Lower lobe of right lung (tissue), 2 donors: ENCODE data around the gene TCF7L2. TPM values are rescaled to one million over a fixed set of nuclear protein-coding genes. Genes with fewer than 3 reads are reported as not detected.

Source experiments
- ATAC-seq, 2 donors: fragments of 200-7000 bp; cut with Tn5 transposase; one replicate each; pipeline ENCODE4 v1.9.1; 2020 to 2022; ENCODE audit warnings: mild to moderate bottlenecking in 2 of 2, moderate library complexity in 2 of 2
- DNase-seq: peaks from one replicate; pipeline ENCODE4 v3.0.0-alpha.2; 2020
- H3K27ac ChIP-seq: fragments of 200-600 bp; one replicate; pipeline ENCODE4 v1.8.0; 2022
- H3K27me3 ChIP-seq: fragments of 200-600 bp; one replicate; pipeline ENCODE4 v1.8.0; 2022; ENCODE audit warnings: low read depth
- H3K36me3 ChIP-seq: fragments of 200-600 bp; one replicate; pipeline ENCODE4 v1.8.0; 2022; ENCODE audit warnings: mild to moderate bottlenecking
- H3K4me1 ChIP-seq: fragments of 200-600 bp; one replicate; pipeline ENCODE4 v1.8.0; 2022
- H3K4me3 ChIP-seq: fragments of 200-600 bp; one replicate; pipeline ENCODE4 v1.8.0; 2022; ENCODE audit warnings: mild to moderate bottlenecking
- H3K9me3 ChIP-seq: fragments of 200-600 bp; one replicate; pipeline ENCODE4 v1.8.0; 2022
- CTCF ChIP-seq: fragments of 200-600 bp; IDR thresholded peaks from one replicate; pipeline ENCODE4 v1.8.0; 2022; ENCODE audit warnings: antibody characterized with exemption, mild to moderate bottlenecking
- intact Hi-C: fragments of 100-400 bp; cut with DNase I; formaldehyde crosslinking; loops from one replicate; pipeline ENCODE4 v1.11.0; 2022
- total RNA-seq: library from RNA; stranded (reverse); fragmentation: NEBNext Ultra II Directional; extraction: Animal tissue kit (Norgen Biotek cat#: 25700); gene quantifications from one replicate; pipeline ENCODE4 v1.2.1, GENCODE V29; 2021
- donor health status: DM: no; HTN: yes; CAD: no; lungs with severe emphysema.

The TCF7L2 gene
- total RNA-seq, 1 donor from 2014 or later, result 71.2 TPM

GRCh38 chr10:113099431-113100183 lies 149.6 kb downstream of the TCF7L2 start:
- peak; percentile 39 to 52 for ATAC-seq
- H3K27me3 ChIP-seq, result no peaks in the 10 kb centered on the region
- H3K4me1 ChIP-seq, result peaks cover 49% of the 10 kb centered on the region
- no peak for TF ChIP-seq CTCF
- DNase-seq, result peak; percentile 52
- no peak overlapping the region for H3K4me3 ChIP-seq
- intact Hi-C loops, result no loop called here
- H3K9me3 ChIP-seq, result no peaks in the 10 kb centered on the region
- H3K27ac ChIP-seq, result no peak overlapping the region
- H3K36me3 ChIP-seq, result no peaks in the 10 kb centered on the region

- H3K4me1 ChIP-seq, result peaks cover 51% of the 10 kb centered on the region
- no peaks in the 10 kb centered on the region for H3K27me3 ChIP-seq
- intact Hi-C loops, result no loop called here
- no peaks in the 10 kb centered on the region for H3K36me3 ChIP-seq
- no peak overlapping the region for H3K4me3 ChIP-seq
- H3K9me3 ChIP-seq, result no peaks in the 10 kb centered on the region
- H3K27ac ChIP-seq, result no peak overlapping the region
- TF ChIP-seq CTCF, result no peak
- no peak for DNase-seq
- ATAC-seq, result no peak
Measured at GRCh38 chr10:113100281-113100680, 150.2 kb downstream of the TCF7L2 start.

- ATAC-seq (no peak), DNase-seq (no peak)
- Histone ChIP-seq H3K27ac (no peak overlapping the region), H3K36me3 (no peaks in the 10 kb centered on the region), H3K4me3 (no peak overlapping the region), H3K27me3 (no peaks in the 10 kb centered on the region), H3K4me1 (peaks cover 36% of the 10 kb centered on the region), H3K9me3 (no peaks in the 10 kb centered on the region)
- TF ChIP-seq CTCF, result no peak
- intact Hi-C loops, result no loop called here
Measured at GRCh38 chr10:113103131-113103840, 153.2 kb downstream of the TCF7L2 start.

GRCh38 chr10:113104047-113104446 lies 154.0 kb downstream of the TCF7L2 start:
- Histone ChIP-seq H3K9me3 (no peaks in the 10 kb centered on the region), H3K27ac (no peak overlapping the region), H3K36me3 (no peaks in the 10 kb centered on the region), H3K27me3 (no peaks in the 10 kb centered on the region), H3K4me1 (peaks cover 36% of the 10 kb centered on the region), H3K4me3 (no peak overlapping the region)
- no peak for DNase-seq
- intact Hi-C loops, result no loop called here
- no peak for TF ChIP-seq CTCF
- peak; percentile 31 to 39 for ATAC-seq

- H3K9me3 ChIP-seq, result no peaks in the 10 kb centered on the region
- no peaks in the 10 kb centered on the region for H3K36me3 ChIP-seq
- DNase-seq, result peak; percentile 60
- peak; percentile 54 for TF ChIP-seq CTCF
- peak in 1 of 2 donors; percentile 47 for ATAC-seq
- intact Hi-C loops, result no loop called here
- H3K4me3 ChIP-seq, result no peak overlapping the region
- H3K4me1 ChIP-seq, result peaks cover 42% of the 10 kb centered on the region
- no peak overlapping the region for H3K27ac ChIP-seq
- H3K27me3 ChIP-seq, result no peaks in the 10 kb centered on the region
Measured at GRCh38 chr10:113108194-113108835, 158.3 kb downstream of the TCF7L2 start.
